HS-5 (cell line): ENCODE results near the gene APOA5.

Source experiments
- DNase-seq: peaks from one replicate; pipeline ENCODE4 v3.0.0-alpha.2; 2012; ENCODE audit warnings: low read depth

APOA5 gene

GRCh38 chr11:116797816-116798215 is 6.1 kb upstream of the APOA5 start:
- no peak for DNase-seq

DNA sequence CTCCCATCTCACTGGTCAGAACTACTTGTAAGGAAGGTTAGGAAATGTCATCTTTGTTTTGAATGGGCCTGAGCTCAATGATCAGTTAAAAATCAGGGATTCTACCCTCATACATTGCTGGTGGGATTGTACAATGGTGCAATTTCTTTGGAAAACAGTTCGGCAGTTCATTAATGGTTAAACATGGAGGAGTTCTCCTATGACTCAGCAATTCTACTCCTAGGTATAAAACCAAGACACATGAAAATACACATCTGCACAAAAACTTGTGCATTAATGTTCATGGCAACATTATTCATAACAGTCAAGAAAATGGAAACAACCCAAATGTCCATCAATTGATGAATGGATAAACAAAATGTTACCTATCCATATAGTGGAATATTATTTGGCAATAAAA is 4.9 kb upstream of the APOA5 start:
- no peak for DNase-seq

- DNase-seq, result no peak
Observed at GRCh38 chr11:116794851-116795250, 3.2 kb upstream of the APOA5 start.

- DNase-seq, result no peak
Observed at GRCh38 chr11:116793772-116794097, 2.1 kb upstream of the APOA5 start.

DNA sequence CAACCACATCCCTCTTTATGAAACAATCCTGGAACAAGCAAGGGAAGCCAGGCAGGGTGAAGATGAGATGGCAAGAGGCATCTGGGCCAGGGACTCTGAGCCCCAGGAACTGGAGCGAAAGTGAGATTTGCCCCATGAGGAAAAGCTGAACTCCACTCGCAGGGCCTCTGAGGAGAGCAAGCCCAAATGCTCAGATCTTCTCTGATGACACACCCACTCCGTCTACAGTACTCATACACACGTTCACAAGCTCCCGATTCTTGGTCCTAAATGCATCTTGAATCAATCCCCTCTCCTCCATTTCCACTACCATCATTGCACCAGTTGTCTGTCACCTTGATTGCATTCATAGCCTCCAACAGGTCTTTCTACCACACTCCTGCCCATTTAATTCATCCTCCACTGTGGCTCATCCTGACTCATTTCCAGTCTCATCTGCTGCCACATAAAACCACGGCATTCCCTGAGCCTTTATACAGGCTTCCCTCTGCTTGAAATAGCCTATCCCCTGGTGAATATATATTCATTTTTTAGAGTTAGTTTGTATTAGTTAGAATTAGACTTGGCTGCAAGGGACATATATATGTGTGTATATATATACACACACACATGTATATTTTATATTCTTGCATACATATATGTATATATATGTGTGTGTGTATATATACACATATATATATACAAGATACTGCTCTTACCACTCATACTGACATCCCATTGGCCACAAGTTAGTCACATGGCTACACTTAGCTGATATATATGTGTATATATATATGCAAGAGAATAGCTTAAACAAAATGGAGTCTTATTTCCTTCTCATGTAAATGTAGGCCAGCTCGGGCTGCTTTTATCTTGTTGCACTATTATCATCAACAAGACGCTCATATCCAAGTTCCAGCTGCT is 1.4 kb upstream of the APOA5 start:
- no peak for DNase-seq

- no peak for DNase-seq
Observed at GRCh38 chr11:116792144-116792868, 627 bp upstream of the APOA5 start.

- no peak for DNase-seq
Observed at GRCh38 chr11:116791002-116791812, 472 bp downstream of the APOA5 start.

DNA sequence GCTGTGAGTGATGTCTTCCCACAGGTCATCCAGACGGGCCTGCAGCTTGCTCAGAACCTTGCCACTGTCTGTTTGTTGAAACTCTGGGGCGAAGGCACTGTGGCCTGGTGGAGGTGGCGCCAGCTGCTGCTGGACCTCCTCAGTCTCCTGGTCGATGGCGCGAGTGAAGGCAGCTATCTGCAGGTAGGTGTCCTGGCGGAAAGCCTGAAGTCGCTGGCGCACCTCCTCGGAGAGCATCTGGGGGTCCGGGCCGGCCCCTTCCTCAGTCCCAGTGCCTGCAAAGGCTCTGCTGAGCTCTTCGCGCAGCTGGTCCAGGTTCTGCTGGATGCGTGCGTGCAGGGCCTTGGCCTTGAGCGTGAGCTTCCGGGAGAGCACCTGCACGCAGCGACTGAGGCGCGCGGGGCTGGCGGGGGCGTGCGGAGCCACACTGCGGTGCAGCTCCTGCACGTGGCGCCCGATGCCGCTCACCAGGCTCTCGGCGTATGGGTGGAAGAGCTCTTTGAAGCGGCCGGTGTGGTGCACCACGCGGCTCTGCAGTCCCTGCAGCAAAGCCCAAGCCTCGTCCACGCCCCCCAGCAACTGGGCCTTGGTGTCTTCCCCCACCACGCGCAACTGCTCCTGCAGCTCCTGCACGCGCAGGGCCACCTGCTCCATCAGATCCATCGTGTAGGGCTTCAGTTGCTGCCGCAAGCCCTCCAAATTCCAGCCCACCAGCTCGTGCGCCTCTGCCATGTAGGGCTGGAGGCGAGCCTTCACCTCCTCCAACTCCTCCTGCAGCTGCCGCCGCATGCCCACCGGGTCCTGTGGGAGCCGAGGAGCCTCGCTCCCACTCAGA is 1.3 kb downstream of the APOA5 start:
- no peak for DNase-seq

DNA sequence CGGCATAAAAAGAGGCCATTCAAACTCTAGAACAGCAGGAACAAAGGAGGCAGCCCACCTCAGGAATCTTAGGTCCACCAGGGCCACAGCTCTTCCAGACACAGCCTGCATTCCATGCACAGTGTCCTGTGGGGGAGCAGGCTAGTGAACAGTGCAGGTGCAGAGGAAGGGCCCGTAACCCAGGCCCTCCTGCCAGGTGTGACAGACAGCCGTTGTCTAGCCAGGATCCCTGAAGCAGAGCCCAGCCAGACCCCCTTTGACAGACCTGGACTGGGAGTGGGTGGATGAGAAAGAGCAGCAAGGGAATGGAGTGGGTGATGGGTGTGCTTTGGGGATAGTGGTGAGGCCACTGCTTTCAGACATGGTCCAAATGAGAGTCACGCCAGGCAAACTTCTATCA is 2.7 kb downstream of the APOA5 start:
- DNase-seq, result no peak

GRCh38 chr11:116788534-116788933 is 3.1 kb downstream of the APOA5 start:
- DNase-seq, result no peak

GRCh38 chr11:116787786-116788486 is 3.7 kb downstream of the APOA5 start, which contains the start of gene ZPR1:
ZPR1 (minus strand) TSS chr11:116788023; CDS start chr11:116787990, 33 bp downstream.
- no peak for DNase-seq

DNA sequence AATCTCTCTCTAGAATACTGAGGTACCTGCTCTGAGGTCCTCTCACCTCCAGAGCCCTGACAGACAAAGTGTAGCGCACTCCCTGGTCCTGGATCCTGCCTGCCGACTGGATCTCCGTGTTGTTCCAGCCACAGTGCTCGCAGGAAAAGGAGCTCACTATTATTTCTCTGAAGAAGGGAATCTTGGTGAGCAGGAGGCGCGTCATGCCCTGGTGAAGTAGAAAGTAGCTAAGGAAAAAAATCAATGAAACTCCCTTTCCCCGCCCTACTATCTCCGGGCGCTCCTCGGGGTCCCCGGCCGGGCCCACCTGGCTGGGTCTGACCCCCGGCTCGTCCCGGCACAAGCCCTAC is 4.3 kb downstream of the APOA5 start:
- no peak for DNase-seq

- no peak for DNase-seq
Observed at GRCh38 chr11:116786966-116787365, 4.7 kb downstream of the APOA5 start.

DNA sequence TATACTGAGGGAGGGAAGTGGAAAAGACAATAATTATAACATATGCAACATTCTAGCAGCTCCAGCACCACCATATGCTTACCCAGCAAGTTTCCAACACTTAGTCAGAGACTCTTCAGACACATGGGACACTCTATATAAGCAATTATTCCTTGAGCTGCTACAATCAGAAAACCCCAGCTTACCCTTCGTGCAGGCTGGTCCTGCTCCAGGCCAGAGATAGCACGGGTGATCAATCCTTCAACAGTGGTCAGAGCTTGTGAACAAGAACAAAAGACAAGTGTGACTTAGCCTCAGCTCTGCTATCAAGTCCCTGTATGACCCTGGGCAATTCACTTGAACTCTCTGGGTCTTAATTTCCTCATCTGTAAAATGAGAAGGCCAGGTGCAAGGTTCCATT is 5.4 kb downstream of the APOA5 start:
- DNase-seq, result no peak

- DNase-seq, result no peak
Observed at GRCh38 chr11:116782728-116783127, 9.0 kb downstream of the APOA5 start.

DNA sequence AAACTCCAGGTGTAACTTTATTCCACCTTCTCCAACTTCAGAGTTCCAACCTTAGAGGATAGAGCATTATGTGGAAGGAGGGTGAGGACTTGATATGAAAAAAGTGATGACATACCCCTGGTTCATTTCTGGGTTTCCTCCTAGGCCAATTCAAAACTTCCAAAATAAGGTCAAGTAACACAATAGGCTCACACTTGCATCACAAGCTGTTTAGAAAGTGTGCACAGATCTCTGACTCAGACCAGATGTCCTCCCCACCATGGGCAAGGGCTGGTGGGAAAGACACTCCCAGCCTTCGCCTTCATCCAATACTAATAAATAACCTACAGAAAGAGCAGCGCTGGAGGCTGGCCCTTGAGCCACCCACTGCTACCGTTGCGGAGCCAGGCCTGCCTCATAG is 13.1 kb downstream of the APOA5 start:
- DNase-seq, result no peak

GRCh38 chr11:116777056-116777455 is 14.6 kb downstream of the APOA5 start:
- no peak for DNase-seq

DNA sequence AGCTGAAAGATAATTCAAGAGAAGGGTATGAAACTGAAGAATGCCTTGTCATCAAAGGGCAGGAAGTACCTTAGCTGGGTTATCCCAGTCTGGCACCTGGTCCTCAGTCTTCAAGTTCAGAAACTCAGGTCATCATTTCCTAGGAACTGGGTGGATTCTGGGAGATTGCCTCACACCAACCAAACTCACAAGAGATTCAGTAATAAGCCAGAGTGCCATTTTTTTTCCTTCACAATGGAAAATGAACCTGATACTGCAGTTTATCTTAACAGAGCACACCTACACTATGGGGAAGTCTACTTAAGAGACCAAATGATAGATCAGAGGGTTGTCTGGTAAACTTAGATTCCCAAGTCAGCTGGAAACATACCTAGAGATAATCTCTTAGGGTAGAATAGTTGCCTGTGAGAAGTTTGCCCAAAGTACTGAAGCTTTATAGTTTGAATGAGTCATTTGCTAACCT is 15.1 kb downstream of the APOA5 start:
- DNase-seq, result no peak

- no peak for DNase-seq
Observed at GRCh38 chr11:116775975-116776374, 15.7 kb downstream of the APOA5 start.

DNA sequence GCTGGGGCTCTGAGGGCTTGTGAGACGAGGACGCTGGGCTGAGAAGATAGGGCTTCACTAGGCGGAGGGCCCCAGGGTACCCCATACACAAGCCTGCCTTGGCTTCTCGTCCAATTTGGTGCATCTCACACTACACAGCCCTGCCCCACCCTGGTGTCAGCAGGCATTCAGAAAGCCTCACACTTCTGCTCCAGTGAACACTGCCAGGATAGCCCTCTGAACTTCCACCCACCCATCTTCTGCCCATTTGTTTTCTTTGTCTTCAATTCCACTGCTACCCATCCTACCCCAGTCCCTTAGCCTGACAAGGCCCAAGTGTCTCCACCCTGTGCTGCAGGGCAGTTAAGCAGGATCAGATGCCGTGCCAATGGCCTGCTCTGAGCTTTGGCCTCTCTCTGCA is 17.0 kb downstream of the APOA5 start:
- DNase-seq, result no peak
